ENCODE data around the gene SLC4A4. TPM values are rescaled to one million over a fixed set of nuclear protein-coding genes. Genes with fewer than 3 reads are reported as not detected.

SLC4A4 gene
- total and polyA plus RNA-seq, 8 donors, result 17.0 to 55.9 (median 46.0) TPM

- ATAC-seq, result peak; percentile 44
- H3K4me3 ChIP-seq, result no peak overlapping the region
- H3K27me3 ChIP-seq, result no peaks in the 10 kb centered on the region
- no peak overlapping the region for H3K27ac ChIP-seq
- no peak for DNase-seq
- H3K36me3 ChIP-seq, result no peaks in the 10 kb centered on the region
- peaks cover 0 to 4% of the 10 kb centered on the region in 2 donors for H3K4me1 ChIP-seq
- TF ChIP-seq CTCF (IDR thresholded peaks at IDR 0.05), result no peak
- intact Hi-C loops (cut with DNase I), result no loop called here
- H3K9me3 ChIP-seq, result peaks cover 0 to 16% of the 10 kb centered on the region in 2 donors
Observed at GRCh38 chr4:71411981-71412380, 73.2 kb downstream of the SLC4A4 start.

DNA sequence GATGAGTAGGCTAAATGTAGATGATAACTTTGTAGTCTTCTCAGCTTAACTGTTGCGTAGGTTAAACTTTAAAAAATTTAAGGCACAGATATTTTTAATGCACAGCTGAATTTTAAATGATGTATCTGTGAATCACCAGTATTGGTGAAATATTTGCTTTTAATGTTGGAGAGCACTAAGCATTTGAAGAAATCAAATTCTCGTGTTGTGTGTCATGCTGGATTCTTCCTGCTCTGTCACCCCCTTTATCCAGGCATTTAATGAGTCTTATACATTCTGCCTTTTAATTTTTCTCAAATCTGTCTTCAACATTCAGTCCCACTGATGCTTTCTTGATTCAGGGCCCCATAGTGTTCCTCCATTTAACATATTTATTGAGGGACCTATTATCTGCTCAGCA, 76.7 kb downstream of the SLC4A4 start:
- no peak for TF ChIP-seq CTCF (IDR thresholded peaks at IDR 0.05)
- Histone ChIP-seq H3K4me3 (no peak overlapping the region), H3K36me3 (no peaks in the 10 kb centered on the region), H3K4me1 (peaks cover 0 to 4% of the 10 kb centered on the region in 2 donors), H3K9me3 (peaks cover 0 to 5% of the 10 kb centered on the region in 2 donors), H3K27me3 (no peaks in the 10 kb centered on the region), H3K27ac (no peak overlapping the region)
- intact Hi-C loops (cut with DNase I), result no loop called here
- ATAC-seq, result no peak
- no peak for DNase-seq

DNA sequence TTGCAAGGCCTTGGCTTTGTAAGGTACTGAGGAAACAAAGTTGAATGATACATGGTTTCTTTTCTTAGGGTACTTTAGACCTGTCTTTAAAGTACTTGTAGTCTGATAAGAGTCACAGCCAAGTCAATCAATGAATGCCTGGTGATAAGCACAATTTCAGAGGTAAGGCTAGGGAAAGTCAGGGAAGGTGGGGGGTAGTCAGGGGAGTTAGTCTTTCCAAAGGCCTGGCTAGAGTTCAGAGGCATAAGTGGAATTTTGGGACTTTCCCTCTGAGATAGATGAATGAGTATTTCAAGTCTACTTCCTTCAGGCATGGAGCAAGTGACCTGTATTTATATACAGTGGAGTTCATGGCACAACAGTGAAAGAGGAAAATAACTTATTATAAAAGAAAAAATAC, 78.3 kb downstream of the SLC4A4 start:
- H3K27ac ChIP-seq, result no peak overlapping the region
- DNase-seq, result peak in 1 of 4 donors; percentile 24
- H3K27me3 ChIP-seq, result no peaks in the 10 kb centered on the region
- no peak overlapping the region for H3K4me3 ChIP-seq
- no peak for TF ChIP-seq CTCF (IDR thresholded peaks at IDR 0.05)
- ATAC-seq, result peak; percentile 79
- H3K4me1 ChIP-seq, result no peaks in the 10 kb centered on the region
- intact Hi-C loops (cut with DNase I), result no loop called here
- H3K36me3 ChIP-seq, result no peaks in the 10 kb centered on the region
- H3K9me3 ChIP-seq, result peaks cover 0 to 5% of the 10 kb centered on the region in 2 donors

GRCh38 chr4:71426381-71427042, 87.7 kb downstream of the SLC4A4 start:
- Histone ChIP-seq H3K9me3 (no peaks in the 10 kb centered on the region), H3K4me3 (no peak overlapping the region), H3K27ac (no peak overlapping the region), H3K27me3 (no peaks in the 10 kb centered on the region), H3K36me3 (no peaks in the 10 kb centered on the region), H3K4me1 (no peaks in the 10 kb centered on the region)
- no peak for TF ChIP-seq CTCF (IDR thresholded peaks at IDR 0.05)
- no peak for ATAC-seq
- intact Hi-C loops (cut with DNase I), result no loop called here
- no peak for DNase-seq

DNA sequence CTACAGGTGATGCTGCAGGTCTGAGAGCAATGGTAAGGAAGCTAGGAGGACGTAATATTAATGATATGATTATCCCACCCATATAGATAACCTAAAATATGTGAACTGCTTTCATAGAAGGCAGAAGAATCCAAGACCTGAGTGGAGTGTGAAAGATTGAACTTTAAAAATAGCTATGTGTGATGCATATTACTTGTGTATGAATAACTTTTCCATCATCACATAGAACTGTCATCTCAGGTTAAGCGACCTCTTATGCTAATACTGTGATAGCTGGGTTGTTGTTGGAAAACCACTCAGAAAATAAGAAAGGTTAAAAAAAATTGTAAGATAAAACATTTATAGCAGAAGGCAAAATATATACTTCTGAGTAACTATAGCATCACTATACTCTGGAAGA, 90.3 kb downstream of the SLC4A4 start:
- TF ChIP-seq CTCF (IDR thresholded peaks at IDR 0.05), result no peak
- no peak for ATAC-seq
- intact Hi-C loops (cut with DNase I), result no loop called here

More for the DNA sequence above, 90.3 kb downstream of the SLC4A4 start:
- no peak for DNase-seq
- H3K36me3 ChIP-seq, result no peaks in the 10 kb centered on the region
- H3K4me1 ChIP-seq, result no peaks in the 10 kb centered on the region
- H3K9me3 ChIP-seq, result no peaks in the 10 kb centered on the region
- no peak overlapping the region for H3K4me3 ChIP-seq
- H3K27ac ChIP-seq, result no peak overlapping the region
- no peaks in the 10 kb centered on the region for H3K27me3 ChIP-seq

Data from left lung (tissue), 10 donors.